Measurements from ENCODE around the gene VSTM1.

DNA sequence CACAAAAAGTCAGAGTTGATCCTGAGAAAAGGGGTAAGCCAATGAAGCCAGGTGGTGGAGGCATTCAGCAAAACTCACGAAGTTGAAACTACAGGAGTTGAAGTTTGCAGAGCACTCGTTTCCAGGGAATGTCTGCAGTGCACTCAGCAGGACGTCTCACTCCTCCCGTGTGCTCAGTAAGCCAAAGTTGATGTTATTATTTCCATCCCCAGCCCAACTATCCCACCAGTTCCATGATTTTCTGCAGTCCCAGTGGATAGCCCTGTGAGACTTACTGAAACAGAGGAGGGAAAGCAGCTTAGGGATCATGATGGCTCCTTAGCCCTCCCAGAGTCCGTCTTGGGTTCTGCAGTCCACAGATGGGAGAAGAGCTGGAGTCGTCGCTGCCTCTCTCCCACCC, 17.3 kb upstream of the VSTM1 start, which contains the start of gene TARM1:
- no peak for TF ChIP-seq MAFK (IDR thresholded peaks at IDR 0.05; ENCODE audit: low read depth, low read length)
- TF ChIP-seq, protein P1, sequence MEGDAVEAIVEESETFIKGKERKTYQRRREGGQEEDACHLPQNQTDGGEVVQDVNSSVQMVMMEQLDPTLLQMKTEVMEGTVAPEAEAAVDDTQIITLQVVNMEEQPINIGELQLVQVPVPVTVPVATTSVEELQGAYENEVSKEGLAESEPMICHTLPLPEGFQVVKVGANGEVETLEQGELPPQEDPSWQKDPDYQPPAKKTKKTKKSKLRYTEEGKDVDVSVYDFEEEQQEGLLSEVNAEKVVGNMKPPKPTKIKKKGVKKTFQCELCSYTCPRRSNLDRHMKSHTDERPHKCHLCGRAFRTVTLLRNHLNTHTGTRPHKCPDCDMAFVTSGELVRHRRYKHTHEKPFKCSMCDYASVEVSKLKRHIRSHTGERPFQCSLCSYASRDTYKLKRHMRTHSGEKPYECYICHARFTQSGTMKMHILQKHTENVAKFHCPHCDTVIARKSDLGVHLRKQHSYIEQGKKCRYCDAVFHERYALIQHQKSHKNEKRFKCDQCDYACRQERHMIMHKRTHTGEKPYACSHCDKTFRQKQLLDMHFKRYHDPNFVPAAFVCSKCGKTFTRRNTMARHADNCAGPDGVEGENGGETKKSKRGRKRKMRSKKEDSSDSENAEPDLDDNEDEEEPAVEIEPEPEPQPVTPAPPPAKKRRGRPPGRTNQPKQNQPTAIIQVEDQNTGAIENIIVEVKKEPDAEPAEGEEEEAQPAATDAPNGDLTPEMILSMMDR (conservative IDR thresholded peaks at IDR 0.05; ENCODE audit: low read depth, low read length): no peak
- no peak for TF ChIP-seq POLR2A (IDR thresholded peaks at IDR 0.05; ENCODE audit: low read depth, low read length)
- TF ChIP-seq MAZ (IDR thresholded peaks at IDR 0.05; ENCODE audit: borderline replicate concordance, low read depth, low read length): no peak
- no peak for TF ChIP-seq CEBPB (IDR thresholded peaks at IDR 0.05; ENCODE audit: low read depth, low read length)
- TF ChIP-seq RAD21 (IDR thresholded peaks at IDR 0.05; ENCODE audit: low read length): no peak
